ENCODE data around the gene SCNN1A.

Gene SCNN1A

DNA sequence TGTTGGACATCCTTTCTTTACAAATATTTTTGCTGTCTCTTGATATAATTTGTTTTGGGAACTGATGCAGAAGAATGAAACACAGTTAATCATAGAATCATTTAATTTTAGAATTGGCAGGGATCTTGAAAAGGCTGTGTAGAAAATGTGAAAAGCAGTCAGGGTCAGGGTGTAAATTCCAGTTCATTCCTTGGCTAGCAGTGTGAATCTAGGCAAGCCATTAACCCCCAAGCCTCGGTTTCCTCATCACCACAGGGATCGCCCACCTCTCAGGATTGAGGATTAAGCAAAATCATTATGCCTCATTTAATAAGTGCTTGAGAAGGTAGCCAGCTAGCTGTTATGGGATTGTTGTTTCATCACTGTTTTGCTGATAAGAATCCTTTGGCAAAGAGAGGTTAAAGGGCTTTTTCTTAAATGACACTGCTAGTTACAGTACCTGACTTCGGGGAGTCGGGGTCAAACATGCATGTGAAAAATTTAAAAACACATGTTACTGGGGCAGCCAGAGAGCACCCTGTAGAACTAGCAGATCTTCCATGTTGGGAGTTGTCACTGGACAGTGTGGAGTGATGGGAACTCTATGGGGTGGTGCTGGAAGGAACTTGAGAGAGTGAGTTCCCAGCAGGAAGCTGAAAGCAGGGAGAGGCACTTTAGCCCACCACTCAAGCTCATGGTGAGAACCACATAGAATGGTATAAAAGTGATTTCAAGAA lies 44.2 kb downstream of the SCNN1A start:
- H3K27ac ChIP-seq: no peak overlapping the region
- no peak for TF ChIP-seq CTCF (IDR thresholded peaks at IDR 0.05; ENCODE audit: low read depth, low read length)

GRCh38 chr12:6330192-6330591 lies 45.2 kb downstream of the SCNN1A start:
- Histone ChIP-seq H3K9me3 (ENCODE audit: severe bottlenecking) (no peaks in the 10 kb centered on the region), H3K27ac (no peak overlapping the region), H3K4me3 (ENCODE audit: low read depth, low read length) (no peak overlapping the region), H3K36me3 (peaks cover 14% of the 10 kb centered on the region), H3K27me3 (ENCODE audit: insufficient read depth, low read depth, severe bottlenecking) (no peaks in the 10 kb centered on the region)
- DNase-seq: no peak
- no peak for TF ChIP-seq CTCF (IDR thresholded peaks at IDR 0.05; ENCODE audit: low read depth, low read length)

More for the DNA sequence above, 44.2 kb downstream of the SCNN1A start:
- H3K36me3 ChIP-seq: peaks cover 14% of the 10 kb centered on the region
- H3K4me3 ChIP-seq (ENCODE audit: low read depth, low read length): no peak overlapping the region
- no peaks in the 10 kb centered on the region for H3K27me3 ChIP-seq (ENCODE audit: insufficient read depth, low read depth, severe bottlenecking)
- H3K9me3 ChIP-seq (ENCODE audit: severe bottlenecking): no peaks in the 10 kb centered on the region
- DNase-seq: no peak

DNA sequence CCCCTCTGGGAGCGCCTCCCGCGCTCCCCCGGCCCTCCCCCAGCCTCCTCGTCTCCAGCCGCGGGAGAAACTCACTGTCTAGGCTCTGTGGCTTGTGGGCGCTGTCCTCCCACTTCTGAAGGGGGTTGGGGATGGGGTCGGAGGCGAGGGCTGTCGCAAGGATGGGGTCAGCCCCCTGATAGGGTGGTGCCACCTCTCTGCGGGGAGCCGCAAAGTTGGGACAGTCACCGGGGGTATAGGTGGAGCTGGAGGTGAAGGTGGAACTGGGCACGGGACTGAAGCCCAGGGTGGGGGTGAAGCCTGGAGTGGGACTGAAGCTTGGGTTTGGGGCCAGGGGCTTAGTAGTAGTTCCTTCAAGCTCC lies 45.7 kb downstream of the SCNN1A start:
- no peak for DNase-seq
- TF ChIP-seq CTCF (IDR thresholded peaks at IDR 0.05; ENCODE audit: low read depth, low read length): no peak
- Histone ChIP-seq H3K9me3 (ENCODE audit: severe bottlenecking) (no peaks in the 10 kb centered on the region), H3K36me3 (peaks cover 14% of the 10 kb centered on the region), H3K27me3 (ENCODE audit: insufficient read depth, low read depth, severe bottlenecking) (no peaks in the 10 kb centered on the region), H3K4me3 (ENCODE audit: low read depth, low read length) (no peak overlapping the region), H3K27ac (no peak overlapping the region; the same call in 1 of the 2 replicates)

DNA sequence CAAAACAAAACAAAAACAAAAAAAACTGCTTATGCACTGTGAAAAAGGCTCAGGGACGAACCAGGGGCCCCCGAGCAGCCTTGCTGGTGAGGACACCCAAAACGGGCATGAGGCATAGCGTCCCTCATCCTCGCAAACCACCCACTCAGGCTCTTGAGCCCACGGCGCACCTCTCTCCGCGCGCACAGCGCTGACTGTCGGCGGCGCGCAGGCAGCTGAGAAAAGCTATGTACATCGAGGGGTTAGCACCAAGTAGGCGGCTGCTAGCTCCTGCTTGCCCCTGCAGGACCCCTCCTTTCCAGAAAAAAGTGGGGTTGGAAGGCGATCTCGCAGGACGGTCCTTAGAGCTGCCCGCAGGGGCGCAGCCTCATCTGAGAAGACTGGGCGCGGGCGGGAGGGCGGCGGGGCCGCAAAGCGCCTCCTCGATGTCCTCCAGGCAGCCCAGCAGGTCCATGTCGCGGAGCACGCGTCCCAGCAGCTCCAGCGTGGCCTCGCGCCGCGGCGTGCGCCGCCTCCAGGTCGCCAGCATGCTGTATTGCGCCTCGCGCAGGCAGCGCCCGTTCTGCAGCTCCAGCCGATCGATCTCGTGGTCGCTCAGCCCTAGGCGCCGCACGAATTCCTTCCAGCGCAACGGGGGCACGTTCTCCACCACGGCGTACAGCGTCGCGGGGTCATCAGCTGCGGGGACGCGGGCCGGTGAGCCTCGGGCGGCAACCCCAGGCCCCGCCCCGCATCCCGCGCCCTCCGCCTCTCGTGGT lies 46.2 kb downstream of the SCNN1A start:
- peak; percentile 59 for DNase-seq
- no peak overlapping the region for H3K4me3 ChIP-seq (ENCODE audit: low read depth, low read length)
- TF ChIP-seq CTCF (IDR thresholded peaks at IDR 0.05; ENCODE audit: low read depth, low read length): peak; percentile 52
- H3K27ac ChIP-seq: no peak overlapping the region; the same call in 1 of the 2 replicates
- H3K27me3 ChIP-seq (ENCODE audit: insufficient read depth, low read depth, severe bottlenecking): no peaks in the 10 kb centered on the region
- H3K36me3 ChIP-seq: peaks cover 14% of the 10 kb centered on the region
- no peaks in the 10 kb centered on the region for H3K9me3 ChIP-seq (ENCODE audit: severe bottlenecking)

- no peak for TF ChIP-seq CTCF (IDR thresholded peaks at IDR 0.05; ENCODE audit: low read depth, low read length)
- H3K36me3 ChIP-seq: peaks cover 14% of the 10 kb centered on the region
Measured at GRCh38 chr12:6328045-6328779, 47.2 kb downstream of the SCNN1A start.

More at GRCh38 chr12:6328045-6328779, 47.2 kb downstream of the SCNN1A start:
- H3K4me3 ChIP-seq (ENCODE audit: low read depth, low read length): no peak overlapping the region
- DNase-seq: no peak
- no peaks in the 10 kb centered on the region for H3K9me3 ChIP-seq (ENCODE audit: severe bottlenecking)
- no peak overlapping the region for H3K27ac ChIP-seq
- no peaks in the 10 kb centered on the region for H3K27me3 ChIP-seq (ENCODE audit: insufficient read depth, low read depth, severe bottlenecking)

Measured in WERI-Rb-1 (cell line).